ENCODE measurements around the gene MVD.

MVD gene

DNA sequence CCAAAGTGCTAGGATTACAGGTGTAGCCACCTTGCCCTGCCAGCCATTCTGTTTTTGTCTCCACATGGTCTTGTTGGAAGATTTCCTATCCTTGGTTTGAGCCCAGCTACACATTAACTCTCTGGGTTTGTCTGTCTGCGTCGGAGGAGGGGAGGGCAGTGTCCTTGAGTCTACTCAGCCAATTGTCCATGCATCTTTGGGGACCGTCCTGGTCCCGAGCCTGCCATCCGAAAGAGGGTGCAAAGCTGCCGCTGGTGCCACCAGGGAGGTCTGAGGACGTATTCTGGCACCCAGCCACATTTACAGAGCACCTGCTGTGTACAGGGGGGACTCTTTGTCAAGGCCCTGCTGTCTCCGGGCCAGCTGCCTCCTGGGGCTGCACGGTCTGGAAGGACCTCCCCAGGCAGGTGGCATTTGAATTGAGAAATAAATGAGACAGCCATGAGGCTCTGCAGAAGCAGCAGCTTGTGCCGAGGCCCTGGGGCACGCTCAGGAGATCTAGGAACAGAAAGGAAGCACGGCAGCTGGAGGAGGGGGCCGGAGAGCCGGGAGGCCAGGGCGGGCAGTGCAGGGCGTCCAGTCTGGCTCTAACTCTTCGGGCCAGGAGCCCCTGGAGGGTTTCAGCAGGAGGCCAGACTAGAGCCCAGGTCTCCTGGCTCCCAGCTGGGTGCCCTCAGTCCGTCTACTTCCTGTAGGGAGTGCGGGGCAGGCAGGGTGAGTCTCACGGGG lies 13.5 kb downstream of the MVD start:
- TF ChIP-seq, protein P1, sequence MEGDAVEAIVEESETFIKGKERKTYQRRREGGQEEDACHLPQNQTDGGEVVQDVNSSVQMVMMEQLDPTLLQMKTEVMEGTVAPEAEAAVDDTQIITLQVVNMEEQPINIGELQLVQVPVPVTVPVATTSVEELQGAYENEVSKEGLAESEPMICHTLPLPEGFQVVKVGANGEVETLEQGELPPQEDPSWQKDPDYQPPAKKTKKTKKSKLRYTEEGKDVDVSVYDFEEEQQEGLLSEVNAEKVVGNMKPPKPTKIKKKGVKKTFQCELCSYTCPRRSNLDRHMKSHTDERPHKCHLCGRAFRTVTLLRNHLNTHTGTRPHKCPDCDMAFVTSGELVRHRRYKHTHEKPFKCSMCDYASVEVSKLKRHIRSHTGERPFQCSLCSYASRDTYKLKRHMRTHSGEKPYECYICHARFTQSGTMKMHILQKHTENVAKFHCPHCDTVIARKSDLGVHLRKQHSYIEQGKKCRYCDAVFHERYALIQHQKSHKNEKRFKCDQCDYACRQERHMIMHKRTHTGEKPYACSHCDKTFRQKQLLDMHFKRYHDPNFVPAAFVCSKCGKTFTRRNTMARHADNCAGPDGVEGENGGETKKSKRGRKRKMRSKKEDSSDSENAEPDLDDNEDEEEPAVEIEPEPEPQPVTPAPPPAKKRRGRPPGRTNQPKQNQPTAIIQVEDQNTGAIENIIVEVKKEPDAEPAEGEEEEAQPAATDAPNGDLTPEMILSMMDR (IDR thresholded peaks at IDR 0.05; ENCODE audit: low read depth, low read length) = no peak
- Histone ChIP-seq H3K4me3 (ENCODE audit: low read depth, low read length) (peak overlapping the region; percentile 81), H3K9me3 (no peaks in the 10 kb centered on the region), H3K36me3 (no peaks in the 10 kb centered on the region), H3K27me3 (no peaks in the 10 kb centered on the region), H3K4me1 (peaks cover 3% of the 10 kb centered on the region; the same call in 1 of the 2 replicates)
- DNase-seq = no peak

DNA sequence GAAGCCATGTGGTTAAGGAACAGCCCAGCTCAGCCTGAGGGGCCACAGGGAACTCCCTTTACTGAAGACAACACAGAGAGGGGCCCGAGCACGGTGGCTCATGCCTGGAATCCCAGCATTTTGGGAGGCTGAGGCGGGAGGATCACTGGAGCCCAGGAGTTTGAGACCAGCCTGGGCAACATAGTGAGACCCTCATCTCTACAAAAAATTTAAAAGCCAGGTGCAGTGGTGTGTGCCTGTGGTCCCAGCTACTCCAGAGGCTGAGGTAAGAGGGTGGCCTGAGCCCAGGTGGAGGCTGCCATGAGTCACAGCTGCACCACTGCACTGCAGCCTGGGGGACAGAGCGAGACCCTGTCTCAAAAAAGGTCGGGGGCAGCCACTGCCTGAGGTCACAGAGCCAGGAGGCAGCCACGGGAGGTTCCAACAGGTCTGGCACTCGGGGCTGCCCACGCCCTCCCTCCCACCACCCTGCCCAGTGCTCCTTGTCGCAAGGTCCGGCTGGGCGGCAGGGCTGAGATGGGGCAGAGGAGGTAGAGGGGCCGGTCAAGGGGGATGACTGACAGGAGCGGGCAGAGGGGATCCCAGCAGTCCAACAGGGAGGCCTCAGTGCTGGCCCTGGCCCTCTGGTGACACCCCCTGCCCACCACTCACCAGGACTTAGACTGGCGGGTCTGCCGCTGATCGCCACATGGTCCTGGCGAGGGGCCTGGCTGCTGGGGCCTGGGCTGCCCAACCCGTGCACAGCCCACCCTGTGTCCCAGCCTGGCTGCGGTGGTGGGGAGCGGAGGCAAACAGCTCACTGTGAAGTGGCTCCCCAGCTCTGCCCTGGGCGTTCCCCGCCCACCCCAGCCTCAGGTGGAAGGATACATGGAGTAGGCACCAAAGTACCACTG lies 15.5 kb downstream of the MVD start:
- DNase-seq = no peak
- H3K4me1 ChIP-seq = peaks cover 3% of the 10 kb centered on the region; the same call in 1 of the 2 replicates
- no peak overlapping the region for H3K4me3 ChIP-seq (ENCODE audit: low read depth, low read length)
- H3K27me3 ChIP-seq = no peaks in the 10 kb centered on the region
- TF ChIP-seq, protein P1 (IDR thresholded peaks at IDR 0.05; ENCODE audit: low read depth, low read length) = no peak
- H3K36me3 ChIP-seq = no peaks in the 10 kb centered on the region
- H3K9me3 ChIP-seq = no peaks in the 10 kb centered on the region

DNA sequence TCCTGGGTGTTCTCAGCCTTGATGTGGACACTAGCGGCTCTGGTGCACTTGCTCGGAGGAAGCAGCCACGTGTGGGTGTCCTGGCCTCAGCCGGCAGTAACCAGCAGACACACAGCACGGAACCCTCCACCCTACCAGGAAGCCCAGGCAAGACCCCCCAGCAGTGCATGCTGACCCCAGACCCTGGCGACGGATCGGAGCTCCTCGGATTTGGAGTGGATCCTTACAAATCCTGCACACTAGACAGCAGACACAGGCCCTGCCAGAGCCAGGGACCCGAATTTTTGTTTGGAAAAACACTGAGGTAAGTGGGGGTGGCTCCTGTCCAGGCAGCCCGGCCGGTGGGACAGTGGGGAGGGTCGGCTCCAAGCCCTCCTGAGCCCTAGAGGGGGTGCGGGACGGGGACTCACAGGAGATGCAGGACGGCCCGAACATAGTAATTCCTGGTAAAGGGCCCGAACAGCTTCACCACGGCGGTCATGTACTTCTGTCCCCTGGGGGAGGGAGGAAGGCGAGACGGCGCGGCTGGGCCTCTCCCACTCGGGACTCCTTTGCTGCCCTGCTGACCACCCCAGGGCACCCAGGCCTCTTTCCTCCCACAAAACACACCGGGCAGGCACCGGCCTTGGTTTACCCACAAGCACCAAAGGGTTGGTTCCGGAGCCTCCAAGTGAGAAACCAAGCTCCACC lies 16.4 kb downstream of the MVD start:
- Histone ChIP-seq H3K4me3 (ENCODE audit: low read depth, low read length) (no peak overlapping the region), H3K27me3 (no peaks in the 10 kb centered on the region), H3K36me3 (no peaks in the 10 kb centered on the region), H3K9me3 (no peaks in the 10 kb centered on the region), H3K4me1 (peaks cover 3% of the 10 kb centered on the region; the same call in 1 of the 2 replicates)
- DNase-seq = no peak
- TF ChIP-seq, protein P1 (IDR thresholded peaks at IDR 0.05; ENCODE audit: low read depth, low read length) = no peak

DNA sequence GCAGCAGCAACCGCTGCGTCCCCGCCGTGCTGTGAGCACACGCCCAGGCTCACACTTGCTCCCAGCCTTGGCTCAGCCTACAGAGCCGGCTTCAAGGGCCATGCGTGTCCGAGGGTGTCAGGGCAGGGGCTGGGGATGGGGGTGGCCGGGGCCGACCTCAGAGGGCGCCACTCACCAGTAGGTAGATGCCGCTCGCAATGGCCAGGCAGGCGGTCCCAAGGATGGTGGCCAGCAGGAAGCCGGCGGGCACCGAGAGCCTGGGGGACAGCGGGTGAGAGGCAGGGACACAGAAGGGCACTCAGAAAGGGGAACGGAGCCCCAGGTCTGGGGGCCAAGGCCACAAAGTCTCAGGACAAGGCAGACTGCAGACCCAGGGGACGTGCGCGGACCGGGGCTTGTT lies 16.9 kb downstream of the MVD start:
- Histone ChIP-seq H3K36me3 (no peaks in the 10 kb centered on the region), H3K4me1 (peaks cover 3% of the 10 kb centered on the region; the same call in 1 of the 2 replicates), H3K4me3 (ENCODE audit: low read depth, low read length) (no peak overlapping the region), H3K27me3 (peaks cover 3% of the 10 kb centered on the region), H3K9me3 (no peaks in the 10 kb centered on the region)
- no peak for DNase-seq
- TF ChIP-seq, protein P1 (IDR thresholded peaks at IDR 0.05; ENCODE audit: low read depth, low read length) = no peak

DNA sequence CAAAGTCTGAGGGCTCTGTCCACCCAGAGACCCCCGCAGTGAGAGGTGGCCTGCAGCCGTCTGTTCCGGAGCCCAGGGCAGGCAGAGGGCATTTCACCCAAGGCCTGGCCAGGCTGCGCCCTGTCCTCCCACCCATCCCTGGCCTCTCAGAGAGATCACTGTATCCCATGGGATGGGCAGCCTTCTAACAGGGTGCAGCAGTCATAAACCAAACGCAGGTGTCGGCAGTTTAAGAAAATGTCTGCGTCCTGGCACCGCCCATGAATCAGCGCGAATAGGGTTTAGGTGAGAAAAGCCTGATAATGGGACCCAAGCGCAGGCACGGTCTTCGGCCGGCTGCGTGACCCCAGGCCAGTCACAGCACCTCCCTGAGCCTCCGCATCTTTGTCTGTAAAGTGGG lies 17.4 kb downstream of the MVD start:
- peaks cover 8% of the 10 kb centered on the region for H3K27me3 ChIP-seq
- no peak overlapping the region for H3K4me3 ChIP-seq (ENCODE audit: low read depth, low read length)
- H3K9me3 ChIP-seq = no peaks in the 10 kb centered on the region
- H3K4me1 ChIP-seq = peaks cover 3% of the 10 kb centered on the region; the same call in 1 of the 2 replicates
- no peaks in the 10 kb centered on the region for H3K36me3 ChIP-seq
- TF ChIP-seq, protein P1 (IDR thresholded peaks at IDR 0.05; ENCODE audit: low read depth, low read length) = no peak
- DNase-seq = no peak

Data from BE2C (cell line).